ENCODE data around the gene SSUH2.
"Not testable (repeated sequence)": the region's sequence is repeated elsewhere in the genome, so short reads cannot be mapped to it uniquely, and the experiment has no call there.

SSUH2 gene

DNA sequence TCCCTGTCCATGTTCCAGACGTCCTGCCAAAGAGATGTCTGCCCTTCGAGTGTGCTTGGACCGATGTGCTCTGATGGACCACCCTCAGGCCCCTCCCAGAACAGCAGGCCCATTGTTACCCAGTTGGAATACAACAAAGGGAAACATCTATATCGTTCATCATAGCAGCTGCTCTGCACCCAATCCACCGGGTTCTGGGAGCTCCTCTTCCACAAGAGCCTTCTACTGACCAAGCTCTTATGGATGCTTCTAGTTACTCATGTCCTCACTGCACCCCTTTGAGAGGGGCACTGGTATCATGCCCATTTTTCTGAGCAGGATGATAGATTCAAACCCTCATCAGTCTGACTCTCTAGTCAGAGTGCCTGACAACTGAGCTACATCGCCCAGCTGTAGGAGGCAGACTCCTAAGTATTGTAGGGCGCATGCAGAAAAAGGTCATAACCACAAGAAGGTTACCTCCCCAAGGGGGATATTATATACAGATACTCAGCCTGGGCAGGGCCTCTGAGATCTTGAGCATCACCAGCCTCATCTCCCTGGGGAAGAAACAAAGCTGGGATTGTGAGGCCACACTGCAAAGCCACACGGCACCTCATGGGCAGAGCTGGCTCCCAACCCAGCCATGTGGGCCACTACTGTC lies at the start of gene SSUH2:
Gene SSUH2, minus strand, starts transcription at position 51 of the 643 bp plus-strand sequence. Its CDS starts 40 bp downstream, at position 11.
- no peak for DNase-seq (ENCODE audit: low read depth)

DNA sequence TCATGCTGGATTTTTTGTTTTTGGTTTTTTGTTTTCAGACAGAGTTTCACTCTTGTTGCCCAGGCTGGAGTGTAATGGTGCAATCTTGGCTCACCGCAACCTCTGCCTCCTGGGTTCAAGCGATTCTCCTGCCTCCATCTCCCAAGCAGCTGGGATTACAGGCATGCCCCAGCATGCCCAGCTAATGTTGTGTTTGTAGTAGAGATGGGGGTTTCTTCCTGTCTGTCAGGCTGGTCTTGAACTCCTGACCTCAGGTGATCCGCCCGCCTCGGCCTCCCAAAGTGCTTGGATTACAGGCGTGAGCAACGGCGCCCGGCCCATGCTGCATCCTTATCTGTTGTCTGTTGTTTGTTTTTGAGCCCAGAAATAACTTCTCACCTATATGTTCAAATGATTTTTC lies 46.7 kb upstream of the SSUH2 start:
- DNase-seq (ENCODE audit: low read depth) = not testable (repeated sequence)

DNA sequence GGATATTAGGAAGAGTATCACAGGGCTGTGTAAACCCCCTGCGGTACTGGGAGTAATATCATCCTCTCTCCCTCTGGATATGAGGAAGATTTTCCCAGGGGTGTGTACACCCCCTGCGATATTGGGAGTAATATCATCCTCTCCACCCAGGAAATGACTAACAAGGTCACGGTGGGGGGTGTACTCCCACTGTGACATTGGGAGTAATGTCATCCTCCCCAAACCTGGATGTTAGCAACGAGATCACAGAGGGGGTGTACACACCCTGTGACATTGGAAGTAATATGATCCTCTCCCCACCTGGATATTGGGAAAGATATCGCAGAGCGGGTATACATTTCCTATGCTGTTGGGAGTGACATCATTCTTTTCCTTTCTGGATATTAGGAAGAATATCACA lies 40.4 kb upstream of the SSUH2 start:
- DNase-seq (ENCODE audit: low read depth) = not testable (repeated sequence)

DNA sequence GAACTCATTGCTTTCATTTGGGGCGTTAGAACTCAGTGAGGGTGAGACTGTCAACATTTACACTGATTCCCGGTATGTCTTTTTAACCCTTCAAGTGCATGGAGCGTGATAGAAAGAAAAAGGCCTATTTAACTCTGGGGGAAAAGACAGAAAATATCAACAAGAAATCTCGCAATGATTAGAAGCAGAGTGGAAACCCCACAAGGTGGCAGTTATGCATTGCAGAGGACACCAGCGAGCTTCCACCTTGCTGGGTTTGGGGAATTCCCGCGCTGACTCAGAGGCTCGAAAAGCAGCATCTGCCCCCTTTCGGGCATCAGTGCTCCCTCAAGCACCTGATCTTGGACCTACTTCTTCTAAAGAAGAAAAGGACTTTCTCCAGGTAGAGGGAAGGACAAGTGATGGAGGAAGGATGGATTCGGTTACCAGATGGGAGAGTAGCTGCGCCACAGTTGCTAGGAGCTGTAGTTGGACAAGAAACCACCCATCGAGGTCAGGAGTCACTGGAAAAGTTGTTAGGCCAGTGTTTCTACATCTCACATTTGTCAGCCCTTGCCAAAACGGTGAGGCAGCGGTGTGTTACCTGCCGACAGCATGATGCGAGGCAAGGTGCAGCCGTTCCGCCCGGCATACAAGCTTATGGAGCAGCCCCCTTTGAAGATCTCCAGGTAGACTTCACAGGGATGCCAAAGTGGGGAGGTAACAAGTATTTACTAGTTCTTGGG lies 38.4 kb upstream of the SSUH2 start:
- DNase-seq (ENCODE audit: low read depth) = not testable (repeated sequence)

- not testable (repeated sequence) for DNase-seq (ENCODE audit: low read depth)
These were observed 37.4 kb upstream of the SSUH2 start for GRCh38 chr3:8681881-8682538.

DNA sequence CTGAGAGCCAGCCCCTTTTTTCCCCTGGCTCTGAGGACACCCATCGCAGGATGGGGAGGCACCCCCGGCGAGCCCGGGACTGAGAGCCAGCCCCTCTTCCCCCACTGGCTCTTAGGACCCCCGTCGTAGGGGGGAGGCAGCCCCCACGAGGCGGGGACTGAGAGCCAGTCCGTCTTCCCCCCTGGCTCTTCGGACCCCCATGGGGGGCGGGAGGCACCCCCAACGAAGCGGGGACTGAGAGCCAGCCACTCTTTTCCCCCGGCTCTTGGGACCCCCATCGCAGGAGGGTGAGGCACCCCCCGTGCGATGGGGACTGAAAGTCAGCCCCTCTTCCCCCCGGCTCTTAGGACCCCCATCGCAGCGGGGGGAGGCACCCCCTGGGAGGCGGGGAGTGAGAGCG lies 36.8 kb upstream of the SSUH2 start:
- no peak for DNase-seq (ENCODE audit: low read depth)

DNA sequence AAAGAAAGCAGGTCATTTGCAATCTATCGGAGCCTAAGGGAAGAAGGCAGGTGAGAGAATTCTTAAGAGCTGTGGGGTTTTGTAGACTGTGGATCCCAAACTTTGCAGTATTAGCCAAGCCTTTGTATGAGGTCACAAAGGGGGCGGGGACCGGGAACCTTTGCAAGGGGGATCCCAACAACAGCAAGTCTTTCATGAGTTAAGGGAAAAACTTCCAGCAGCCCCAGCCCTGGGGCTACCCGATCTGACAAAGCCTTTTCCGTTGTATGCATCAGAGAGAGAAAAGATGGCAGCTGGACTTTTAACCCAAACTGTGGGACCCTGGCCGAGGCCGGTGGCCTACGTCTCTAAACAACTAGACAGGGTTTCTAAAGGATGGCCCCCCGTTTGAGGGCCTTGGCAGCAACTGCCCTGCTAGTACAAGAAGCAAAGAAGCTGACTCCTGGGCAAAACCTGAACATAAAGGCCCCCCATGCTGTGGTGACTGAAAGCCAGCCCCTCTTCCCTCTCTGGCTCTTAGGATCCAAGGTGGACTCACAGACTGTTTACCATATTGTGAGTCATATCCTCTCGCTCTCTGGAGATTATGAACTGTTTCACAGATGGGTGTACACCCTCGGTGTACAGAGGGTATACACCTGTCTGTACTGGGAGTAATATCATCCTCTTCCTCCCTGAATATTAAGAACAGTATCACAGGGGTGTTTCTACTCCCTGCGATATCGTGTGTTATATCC lies 35.4 kb upstream of the SSUH2 start:
- not testable (repeated sequence) for DNase-seq (ENCODE audit: low read depth)

GRCh38 chr3:8678751-8679150 lies 34.2 kb upstream of the SSUH2 start:
- no peak for DNase-seq (ENCODE audit: low read depth)

DNA sequence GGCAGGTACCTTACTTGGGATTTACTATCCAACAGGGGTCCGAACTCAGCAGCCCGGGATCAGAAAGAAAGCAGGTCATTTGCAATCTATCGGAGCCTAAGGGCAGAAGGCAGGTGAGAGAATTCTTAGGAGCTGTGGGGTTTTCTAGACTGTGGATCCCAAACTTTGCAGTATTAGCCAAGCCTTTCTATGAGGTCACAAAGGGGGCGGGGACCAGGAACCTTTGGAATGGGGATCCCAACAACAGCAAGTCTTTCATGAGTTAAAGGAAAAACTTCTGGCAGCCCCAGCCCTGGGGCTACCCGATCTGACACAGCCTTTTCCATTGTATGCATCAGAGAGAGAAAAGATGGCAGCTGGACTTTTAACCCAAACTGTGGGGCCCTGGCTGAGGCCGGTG lies 32.7 kb upstream of the SSUH2 start:
- not testable (repeated sequence) for DNase-seq (ENCODE audit: low read depth)

DNA sequence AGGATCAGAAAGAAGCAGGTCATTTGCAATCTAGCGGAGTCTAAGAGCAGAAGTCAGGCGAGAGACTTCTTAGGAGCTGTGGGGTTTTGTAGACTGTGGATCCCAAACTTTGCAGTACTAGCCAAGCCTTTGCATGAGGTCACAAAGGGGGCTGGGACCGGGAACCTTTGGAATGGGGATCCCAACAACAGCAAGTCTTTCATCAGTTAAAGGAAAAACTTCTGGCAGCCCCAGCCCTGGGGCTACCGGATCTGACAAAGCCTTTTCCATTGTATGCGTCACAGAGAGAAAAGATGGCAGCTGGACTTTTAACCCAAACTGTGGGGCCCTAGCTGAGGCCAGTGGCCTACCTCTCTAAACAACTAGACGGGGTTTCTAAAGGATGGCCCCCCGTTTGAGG lies 31.0 kb upstream of the SSUH2 start:
- not testable (repeated sequence) for DNase-seq (ENCODE audit: low read depth)

- no peak for DNase-seq (ENCODE audit: low read depth)
These were observed 28.6 kb upstream of the SSUH2 start for GRCh38 chr3:8673083-8673737.

- no peak for DNase-seq (ENCODE audit: low read depth)
These were observed 24.4 kb upstream of the SSUH2 start for GRCh38 chr3:8669019-8669418.

- DNase-seq (ENCODE audit: low read depth) = no peak
These were observed 23.6 kb upstream of the SSUH2 start for GRCh38 chr3:8668216-8668615.

DNA sequence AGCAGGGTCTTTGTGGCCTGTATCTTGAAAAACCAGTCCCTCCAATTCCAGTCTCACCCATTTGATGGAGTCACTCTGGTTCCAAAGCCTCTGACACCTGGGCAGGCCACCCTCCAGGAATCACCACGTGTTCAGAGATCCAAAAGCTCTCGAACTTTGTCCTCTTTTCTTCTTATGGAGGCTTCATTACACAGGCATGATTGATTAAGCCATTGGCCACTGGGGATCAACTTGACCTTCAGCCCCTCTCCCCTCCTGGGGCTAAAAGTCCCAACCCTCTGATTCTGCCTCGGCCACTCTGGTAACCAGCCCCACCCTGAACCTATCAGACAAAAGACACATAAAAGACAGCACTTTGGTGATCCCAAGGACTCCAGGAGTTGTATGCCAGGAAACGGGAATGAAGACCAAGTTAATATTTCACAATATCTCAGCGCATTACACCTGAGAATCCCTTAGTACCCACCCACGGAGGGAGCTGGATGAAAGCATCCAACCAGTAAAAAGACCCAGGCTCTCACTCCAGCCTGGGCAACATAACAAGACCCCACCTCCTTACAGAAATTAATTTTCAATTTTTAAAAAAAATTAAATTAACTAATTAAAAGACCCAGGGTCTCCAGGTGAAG lies 23.0 kb upstream of the SSUH2 start:
- no peak for DNase-seq (ENCODE audit: low read depth)

- no peak for DNase-seq (ENCODE audit: low read depth)
These were observed 20.9 kb upstream of the SSUH2 start for GRCh38 chr3:8665407-8665896.

- peak; percentile 8 for DNase-seq (ENCODE audit: low read depth)
These were observed 18.8 kb upstream of the SSUH2 start for GRCh38 chr3:8663177-8664061.

- no peak for DNase-seq (ENCODE audit: low read depth)
These were observed 18.0 kb upstream of the SSUH2 start for GRCh38 chr3:8662594-8662993.

DNA sequence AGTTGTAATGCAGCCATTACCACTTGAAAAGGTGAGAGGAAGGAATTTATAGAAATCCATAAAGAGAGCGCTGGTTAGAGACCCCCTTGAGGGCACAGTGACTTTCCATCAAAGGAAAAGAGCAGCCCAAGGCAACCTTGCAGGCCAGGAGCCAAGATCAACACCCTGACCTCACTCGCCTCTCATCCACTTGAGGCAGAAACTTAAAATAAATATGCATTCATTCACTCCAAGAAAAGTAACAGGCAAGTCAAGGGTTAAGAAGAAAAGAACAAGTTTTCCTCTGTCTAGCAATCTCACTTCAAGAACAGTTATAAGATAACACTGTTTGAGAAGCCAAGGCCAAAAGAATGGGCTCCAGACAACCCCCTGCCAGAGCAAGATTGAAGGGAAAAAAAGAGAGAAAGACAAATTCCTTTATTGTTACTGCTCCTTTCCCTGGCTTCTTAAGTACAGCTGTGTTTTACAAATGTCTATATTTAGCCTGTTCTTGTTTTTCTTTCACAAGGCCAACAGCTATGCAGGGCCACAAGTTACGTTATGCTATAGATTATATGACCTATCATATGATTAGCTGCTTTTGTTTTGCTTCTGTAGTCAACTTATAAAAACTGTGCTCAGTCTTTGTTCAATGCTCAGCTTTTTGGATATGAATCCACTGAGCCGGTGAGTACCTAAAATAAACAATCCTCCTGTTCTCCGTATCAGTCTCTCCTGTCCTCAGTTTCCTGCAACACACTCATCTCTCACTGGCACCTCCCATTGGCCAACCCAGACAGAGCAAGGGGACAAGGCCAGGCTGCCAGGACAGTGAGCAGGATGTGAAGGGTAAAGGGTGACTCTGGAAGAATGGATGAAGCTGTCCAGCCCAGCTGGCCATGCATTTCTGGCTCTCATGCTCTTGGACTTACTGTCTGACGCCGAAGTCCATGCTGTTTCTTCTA lies 15.8 kb upstream of the SSUH2 start:
- no peak for DNase-seq (ENCODE audit: low read depth)

GRCh38 chr3:8659242-8659641 lies 14.6 kb upstream of the SSUH2 start:
- DNase-seq (ENCODE audit: low read depth) = no peak
